GM18870 (cell line): ENCODE measurements around the gene PPP4R1.
"Not testable (repeated sequence)": the region's sequence is repeated elsewhere in the genome, so short reads cannot be mapped to it uniquely, and the experiment has no call there.

ENCODE experiments used
- ATAC-seq: cut with Tn5 transposase; IDR thresholded peaks from one replicate; pipeline ENCODE4 v1.9.1; 2021; ENCODE audit warnings: moderate library complexity; ENCODE audit not compliant: unreplicated experiment

PPP4R1 gene, protein sequence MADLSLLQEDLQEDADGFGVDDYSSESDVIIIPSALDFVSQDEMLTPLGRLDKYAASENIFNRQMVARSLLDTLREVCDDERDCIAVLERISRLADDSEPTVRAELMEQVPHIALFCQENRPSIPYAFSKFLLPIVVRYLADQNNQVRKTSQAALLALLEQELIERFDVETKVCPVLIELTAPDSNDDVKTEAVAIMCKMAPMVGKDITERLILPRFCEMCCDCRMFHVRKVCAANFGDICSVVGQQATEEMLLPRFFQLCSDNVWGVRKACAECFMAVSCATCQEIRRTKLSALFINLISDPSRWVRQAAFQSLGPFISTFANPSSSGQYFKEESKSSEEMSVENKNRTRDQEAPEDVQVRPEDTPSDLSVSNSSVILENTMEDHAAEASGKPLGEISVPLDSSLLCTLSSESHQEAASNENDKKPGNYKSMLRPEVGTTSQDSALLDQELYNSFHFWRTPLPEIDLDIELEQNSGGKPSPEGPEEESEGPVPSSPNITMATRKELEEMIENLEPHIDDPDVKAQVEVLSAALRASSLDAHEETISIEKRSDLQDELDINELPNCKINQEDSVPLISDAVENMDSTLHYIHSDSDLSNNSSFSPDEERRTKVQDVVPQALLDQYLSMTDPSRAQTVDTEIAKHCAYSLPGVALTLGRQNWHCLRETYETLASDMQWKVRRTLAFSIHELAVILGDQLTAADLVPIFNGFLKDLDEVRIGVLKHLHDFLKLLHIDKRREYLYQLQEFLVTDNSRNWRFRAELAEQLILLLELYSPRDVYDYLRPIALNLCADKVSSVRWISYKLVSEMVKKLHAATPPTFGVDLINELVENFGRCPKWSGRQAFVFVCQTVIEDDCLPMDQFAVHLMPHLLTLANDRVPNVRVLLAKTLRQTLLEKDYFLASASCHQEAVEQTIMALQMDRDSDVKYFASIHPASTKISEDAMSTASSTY

DNA sequence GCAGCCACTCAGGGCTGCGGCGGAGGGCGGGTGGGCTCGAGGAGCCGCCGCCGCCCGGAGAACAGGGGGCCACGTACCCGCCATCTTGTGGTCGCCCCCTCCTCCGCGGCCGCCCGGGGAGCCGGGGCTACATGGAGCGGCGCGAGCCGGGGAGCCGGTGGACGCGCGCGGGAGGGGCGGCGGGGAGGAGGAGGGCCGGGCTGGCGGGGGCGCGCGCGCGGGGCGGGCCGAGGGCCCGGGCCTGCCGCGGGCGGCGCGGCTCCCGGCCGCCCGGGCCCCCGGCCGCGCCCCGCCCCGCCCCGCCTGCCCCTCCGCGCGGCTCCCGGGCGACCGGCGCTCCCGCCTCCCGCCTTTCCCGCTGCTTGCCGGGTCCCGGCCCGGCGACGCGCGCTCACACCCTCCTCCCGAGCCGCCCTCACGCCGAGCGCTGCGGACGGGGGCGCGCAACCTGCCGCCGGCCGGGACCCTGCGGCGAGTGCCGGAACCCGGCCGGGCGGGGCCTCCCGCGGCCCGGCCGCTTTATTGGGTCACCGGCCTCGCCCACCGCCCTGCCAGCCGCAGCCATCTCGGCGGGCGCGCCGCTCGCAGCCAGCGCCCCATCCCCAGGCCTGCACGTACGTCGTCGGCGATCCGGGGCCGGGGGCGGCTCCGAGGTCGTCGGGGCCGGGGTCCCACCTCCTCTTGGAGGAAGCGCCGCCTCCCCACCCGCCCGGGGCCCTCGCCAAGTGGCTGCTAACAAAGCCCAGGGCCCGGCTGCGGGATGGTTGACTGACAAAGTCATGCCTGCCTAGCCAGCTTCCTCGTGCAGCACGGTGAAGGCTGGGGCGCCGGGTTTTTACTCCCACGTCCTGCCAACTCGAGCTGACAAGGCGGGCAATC lies at the start of gene PPP4R1:
Gene PPP4R1, minus strand, starts transcription at position 159 of the 879 bp plus-strand sequence. Its CDS starts 75 bp downstream, at position 84.
- ATAC-seq = no peak

DNA sequence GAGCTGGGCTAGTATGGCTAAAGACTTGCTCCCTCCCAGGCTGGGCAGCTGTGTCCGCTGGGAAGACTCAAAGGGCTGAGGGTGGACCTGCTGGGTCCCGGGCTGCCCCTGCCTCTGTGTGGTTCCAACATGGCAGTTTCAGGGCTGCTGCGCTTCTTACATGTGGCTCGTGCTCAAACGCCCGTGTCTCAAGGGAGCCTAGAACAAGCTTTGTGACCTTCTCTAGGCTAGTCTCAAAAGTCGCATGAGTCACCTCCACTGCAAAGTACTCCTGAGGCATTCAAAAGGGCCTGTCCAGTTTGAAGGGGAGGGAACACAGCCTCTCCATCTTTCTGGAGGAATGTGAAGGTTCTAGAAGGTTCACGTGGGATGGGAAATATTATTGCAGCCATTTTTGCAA lies 49.0 kb upstream of the PPP4R1 start:
- ATAC-seq = no peak

GRCh38 chr18:9661564-9661963 lies 47.2 kb upstream of the PPP4R1 start:
- no peak for ATAC-seq

DNA sequence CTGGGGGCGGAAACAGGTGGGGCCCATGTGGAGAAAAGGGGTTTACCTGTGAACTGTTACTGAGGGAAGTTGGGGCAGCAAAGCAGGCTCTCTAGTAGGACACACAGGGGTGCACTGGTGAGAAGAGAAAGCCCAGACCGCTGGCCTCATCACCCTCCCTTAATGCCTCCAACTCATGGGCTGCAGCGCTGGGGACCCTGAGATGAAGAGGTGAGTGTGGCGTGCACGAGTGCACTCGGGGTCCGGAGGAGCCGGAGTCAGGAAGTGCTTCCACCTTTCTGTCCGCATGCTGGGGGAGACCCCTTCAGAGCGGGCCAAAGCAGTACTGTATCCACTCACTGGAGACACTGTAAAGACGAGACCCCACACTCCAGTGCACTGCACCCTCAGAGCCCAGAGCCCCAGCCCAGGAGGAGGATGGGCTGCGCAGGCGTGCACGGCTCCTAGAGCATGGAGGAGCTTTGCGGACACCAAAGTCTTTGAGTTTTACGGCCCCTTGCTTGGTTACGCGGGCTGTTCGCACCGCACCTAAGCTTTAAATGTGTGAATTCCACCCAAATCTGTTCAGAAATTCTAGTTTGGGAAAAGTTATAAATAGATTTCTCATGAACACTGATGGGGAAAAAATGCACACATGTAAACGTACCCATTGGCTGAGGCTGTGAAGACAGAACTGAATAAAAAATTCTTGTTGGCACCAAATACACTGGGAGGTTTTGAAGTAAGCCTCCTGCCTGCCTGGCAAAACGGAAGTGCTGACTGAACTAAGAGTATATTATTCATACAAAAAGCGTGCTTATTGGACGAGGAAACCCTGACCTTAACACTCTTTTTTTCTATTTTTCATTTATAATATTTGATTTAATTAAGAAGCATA lies 45.4 kb upstream of the PPP4R1 start:
- no peak for ATAC-seq

- ATAC-seq = no peak
Observed at GRCh38 chr18:9658087-9658641, 43.8 kb upstream of the PPP4R1 start.

DNA sequence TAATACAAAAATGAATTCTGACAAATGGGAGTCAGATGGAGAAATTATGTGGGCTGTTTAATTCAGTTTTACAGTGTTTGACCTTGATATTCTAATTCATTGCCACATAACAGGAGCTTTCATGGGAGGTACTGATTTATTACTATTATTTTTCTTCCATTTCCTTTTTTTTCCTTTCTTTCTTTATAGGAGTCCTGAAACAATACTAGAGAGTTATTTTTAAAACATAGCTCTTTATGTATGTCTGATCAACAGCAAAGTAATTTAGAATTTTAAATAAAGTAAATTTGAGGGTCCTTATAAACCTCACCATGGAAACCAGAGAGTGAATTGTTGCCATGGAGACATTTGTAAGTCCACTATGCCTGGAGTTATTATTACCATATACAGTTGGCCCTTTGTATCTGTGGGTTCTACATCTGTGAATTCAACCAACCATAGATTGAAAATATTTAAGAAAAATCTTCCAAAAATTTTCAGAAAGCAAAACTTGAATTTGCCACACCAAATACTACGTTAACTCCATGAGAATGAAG lies 40.9 kb upstream of the PPP4R1 start:
- no peak for ATAC-seq

DNA sequence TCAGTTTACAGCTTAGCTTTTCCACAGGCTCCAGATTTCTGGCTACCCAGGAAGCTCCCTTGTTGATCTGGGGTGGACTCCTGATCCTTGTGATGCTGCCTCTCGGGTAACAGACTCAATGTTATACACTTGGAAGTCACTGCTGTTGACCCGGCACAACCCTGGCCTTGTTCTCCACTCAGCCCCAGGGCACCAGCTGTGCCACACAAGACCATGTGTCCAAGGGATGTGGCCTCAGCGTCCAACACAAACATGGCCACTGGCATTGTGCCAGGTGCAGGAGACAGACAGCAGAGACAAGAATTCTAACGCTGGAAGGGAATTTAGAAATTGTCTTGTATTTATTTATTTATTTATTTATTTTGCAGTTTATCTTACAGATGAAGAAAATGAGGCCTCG lies 39.0 kb upstream of the PPP4R1 start:
- ATAC-seq = no peak

GRCh38 chr18:9649164-9649540 lies 34.8 kb upstream of the PPP4R1 start:
- ATAC-seq = no peak

DNA sequence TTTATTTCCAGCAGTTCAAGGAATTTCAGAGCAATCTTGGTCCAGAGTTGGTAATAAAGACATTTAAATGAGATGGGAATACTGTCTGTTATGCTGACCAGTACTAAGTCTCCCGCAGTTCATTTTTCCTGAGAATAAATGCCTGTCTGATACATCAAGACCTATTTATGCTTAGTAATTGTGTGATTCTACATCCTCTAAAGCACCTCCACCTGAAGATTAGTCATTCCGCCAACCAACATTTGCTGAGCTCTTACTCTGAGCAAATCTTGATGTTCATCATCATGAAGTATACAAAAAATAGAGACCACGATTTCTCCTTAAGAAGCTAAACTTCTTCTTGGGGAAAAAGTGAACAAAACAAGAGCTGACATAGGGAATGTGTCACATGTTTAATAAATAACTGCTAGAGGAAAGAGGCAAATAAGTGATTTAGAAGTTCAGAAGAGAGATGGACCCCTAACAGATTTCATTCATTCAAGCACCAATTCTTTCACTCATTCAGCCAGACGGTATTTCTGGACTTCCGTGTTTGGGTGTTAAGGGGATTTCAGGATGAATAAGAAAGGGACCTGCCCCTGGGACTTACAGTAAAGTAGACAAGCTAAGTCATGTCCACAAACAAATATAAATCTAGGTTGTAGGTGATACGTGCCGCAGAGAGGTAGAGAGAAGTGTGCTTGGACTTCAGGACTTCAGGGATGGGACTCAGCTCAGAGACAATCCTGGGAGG lies 34.2 kb upstream of the PPP4R1 start:
- ATAC-seq = no peak

DNA sequence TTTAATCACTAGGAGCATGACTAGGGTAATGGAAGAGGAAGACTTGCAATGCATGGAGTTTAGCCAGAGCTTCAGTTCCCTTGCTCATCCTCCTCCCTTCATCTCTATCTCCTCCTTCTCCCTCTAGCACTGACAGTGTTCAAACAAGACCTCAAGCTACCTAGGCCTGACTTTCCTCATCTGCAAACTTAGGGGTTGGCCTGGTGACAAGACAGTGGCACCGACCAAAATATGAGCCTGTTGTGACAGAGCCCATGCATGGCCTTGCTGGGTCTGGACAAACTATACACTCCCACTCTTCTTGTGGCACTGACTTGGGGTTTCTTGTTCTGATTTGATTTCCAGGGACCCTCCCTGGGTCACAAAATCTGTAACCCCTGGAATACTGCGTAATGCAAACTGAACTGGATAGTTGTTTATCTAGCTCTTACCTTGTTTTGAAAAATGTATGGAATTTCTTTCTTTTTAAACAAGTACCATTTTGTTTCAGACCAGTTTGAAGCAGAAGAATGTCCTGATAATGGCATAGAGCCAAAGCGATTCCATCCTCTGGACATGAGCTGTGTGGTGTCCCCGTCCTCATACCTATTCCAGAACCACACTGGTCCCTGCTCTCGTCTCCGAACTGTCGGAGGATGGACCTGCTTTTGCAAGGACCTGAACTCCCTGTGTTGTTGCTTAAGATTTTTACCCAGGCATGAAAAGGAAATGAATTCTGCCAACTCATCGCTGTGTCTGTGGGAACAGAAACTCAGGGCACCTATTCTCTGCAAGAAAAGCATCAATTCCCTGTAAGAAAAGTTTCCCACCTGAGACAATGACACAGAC lies 33.4 kb upstream of the PPP4R1 start:
- no peak for ATAC-seq

GRCh38 chr18:9643549-9643948 lies 29.2 kb upstream of the PPP4R1 start:
- no peak for ATAC-seq

DNA sequence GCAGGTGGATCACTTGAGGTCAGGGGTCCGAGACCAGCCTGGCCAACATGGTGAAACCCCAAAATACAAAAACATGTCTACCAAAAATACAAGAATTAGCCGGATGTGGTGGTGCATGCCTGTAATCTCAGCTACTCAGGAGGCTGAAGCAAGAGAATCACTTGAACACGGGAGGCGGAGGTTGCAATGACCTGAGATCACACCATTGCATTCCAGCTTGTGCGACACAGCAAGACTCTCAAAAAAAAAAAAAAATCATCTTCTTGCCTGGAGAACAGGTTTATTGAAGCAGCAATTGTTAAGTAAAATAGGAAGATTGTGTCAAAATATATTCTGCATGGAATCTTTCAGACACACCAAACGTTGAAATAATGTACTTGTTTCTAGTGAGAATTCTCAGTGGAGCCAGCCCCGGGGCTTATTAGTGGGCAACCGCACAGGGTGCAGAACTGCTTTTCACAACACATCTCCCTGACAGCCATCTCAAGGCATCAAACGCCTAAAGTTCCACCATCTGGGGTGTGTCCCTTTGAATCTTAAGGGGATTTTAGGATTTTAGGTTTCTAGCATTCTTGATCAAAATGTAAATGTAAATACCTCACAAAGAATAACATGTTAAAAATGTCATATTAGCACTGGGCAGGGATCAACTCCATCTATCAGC lies 28.6 kb upstream of the PPP4R1 start:
- ATAC-seq = no peak

DNA sequence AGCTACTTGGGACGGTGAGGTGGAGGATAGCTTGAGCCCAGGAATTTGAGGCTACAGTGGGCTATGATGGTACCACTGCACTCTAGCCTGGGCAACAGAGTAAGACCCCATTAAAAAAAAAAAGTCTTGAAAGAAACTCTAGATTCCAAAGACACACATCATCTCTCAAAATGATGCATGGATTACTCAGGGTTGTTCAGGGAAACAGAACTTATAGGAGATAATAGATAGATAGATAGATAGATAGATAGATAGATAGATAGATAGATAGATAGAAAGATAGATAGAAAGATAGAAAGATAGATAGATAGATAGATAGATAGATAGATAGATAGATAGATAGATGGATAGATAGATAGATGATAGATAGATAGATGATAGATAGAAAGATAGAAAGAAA lies 26.7 kb upstream of the PPP4R1 start:
- ATAC-seq = not testable (repeated sequence)

GRCh38 chr18:9638886-9639285 lies 24.5 kb upstream of the PPP4R1 start:
- ATAC-seq = no peak

GRCh38 chr18:9637036-9637767 lies 22.8 kb upstream of the PPP4R1 start:
- ATAC-seq = no peak

- no peak for ATAC-seq
Observed at GRCh38 chr18:9634856-9635255, 20.5 kb upstream of the PPP4R1 start.
